Fibroblast of the aortic adventitia (primary cell): ENCODE measurements around the gene MS4A8. TPM values are rescaled to one million over a fixed set of nuclear protein-coding genes. Genes with fewer than 3 reads are reported as not detected.

Source experiments
- DNase-seq: peaks from one replicate; pipeline ENCODE4 v3.0.0-alpha.2; 2010; ENCODE audit warnings: low read depth
- H3K4me3 ChIP-seq: 2 replicates; pipeline ENCODE4 v1.5.1; 2011; ENCODE audit warnings: low read depth, mild to moderate bottlenecking, control low read depth, low read length, moderate library complexity
- total RNA-seq: library from RNA; depleted of rRNA; stranded (reverse); fragments of >200 nt; gene quantifications from 2 replicates; pipeline ENCODE4 v1.2.3, GENCODE V29; 2012; ENCODE audit warnings: low replicate concordance
- TF ChIP-seq, protein P1 (sequence below): IDR thresholded peaks from 2 replicates; pipeline ENCODE4 v1.5.1; 2011; ENCODE audit warnings: mild to moderate bottlenecking, low read length, control low read depth, inconsistent platforms; ENCODE audit not compliant: insufficient read depth

The MS4A8 gene
- total RNA-seq, 1 donor: not detected

DNA sequence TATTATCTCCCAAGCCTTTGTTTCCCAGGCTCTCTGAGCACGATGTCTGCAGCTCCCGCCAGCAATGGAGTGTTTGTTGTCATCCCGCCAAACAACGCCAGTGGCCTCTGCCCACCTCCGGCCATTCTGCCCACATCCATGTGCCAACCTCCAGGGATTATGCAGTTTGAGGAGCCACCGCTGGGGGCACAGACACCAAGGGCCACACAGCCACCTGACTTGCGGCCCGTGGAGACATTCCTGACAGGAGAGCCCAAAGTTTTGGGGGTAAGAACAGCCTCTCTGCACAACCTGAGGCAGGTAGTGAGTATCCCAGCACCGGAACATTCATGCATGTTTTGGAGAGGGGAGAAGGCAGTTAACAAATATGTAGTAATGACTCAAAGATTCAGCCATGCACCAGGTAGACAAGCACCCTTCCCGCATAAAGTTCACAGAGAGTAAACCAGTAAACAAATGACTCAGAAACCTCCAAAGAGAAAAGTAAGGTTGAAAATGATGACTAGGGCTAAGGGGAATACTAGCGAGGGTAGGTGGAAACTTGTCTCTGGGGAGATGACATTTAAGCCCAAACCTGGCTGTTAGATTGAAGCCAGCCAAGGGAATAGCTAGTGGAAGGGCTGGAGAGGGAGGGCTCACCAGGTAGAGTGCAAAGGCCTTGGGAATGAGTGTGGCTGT lies 64.4 kb downstream of the MS4A8 start:
- H3K4me3 ChIP-seq: no peak overlapping the region
- DNase-seq: no peak
- TF ChIP-seq, protein P1, sequence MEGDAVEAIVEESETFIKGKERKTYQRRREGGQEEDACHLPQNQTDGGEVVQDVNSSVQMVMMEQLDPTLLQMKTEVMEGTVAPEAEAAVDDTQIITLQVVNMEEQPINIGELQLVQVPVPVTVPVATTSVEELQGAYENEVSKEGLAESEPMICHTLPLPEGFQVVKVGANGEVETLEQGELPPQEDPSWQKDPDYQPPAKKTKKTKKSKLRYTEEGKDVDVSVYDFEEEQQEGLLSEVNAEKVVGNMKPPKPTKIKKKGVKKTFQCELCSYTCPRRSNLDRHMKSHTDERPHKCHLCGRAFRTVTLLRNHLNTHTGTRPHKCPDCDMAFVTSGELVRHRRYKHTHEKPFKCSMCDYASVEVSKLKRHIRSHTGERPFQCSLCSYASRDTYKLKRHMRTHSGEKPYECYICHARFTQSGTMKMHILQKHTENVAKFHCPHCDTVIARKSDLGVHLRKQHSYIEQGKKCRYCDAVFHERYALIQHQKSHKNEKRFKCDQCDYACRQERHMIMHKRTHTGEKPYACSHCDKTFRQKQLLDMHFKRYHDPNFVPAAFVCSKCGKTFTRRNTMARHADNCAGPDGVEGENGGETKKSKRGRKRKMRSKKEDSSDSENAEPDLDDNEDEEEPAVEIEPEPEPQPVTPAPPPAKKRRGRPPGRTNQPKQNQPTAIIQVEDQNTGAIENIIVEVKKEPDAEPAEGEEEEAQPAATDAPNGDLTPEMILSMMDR: no peak

DNA sequence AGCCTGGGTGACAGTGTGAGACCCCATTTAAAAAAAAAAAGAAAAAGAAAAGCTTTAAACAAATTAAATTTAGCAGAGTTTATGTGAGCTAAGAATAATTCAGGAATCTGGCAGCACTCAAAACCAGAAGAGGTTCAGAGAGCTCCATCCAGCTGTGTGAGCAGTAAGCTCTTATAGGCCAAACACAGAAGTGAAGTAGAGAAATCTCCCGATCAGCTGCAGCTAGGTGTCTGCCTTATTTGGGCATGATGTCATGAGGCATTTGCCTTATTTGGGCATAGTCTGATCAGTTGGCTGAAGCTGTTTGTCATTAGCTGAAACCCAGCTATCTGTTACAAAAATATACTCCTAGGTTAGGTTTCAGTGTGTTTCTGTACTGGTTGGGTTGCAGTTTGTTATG lies 65.5 kb downstream of the MS4A8 start:
- TF ChIP-seq, protein P1: no peak
- DNase-seq: no peak

DNA sequence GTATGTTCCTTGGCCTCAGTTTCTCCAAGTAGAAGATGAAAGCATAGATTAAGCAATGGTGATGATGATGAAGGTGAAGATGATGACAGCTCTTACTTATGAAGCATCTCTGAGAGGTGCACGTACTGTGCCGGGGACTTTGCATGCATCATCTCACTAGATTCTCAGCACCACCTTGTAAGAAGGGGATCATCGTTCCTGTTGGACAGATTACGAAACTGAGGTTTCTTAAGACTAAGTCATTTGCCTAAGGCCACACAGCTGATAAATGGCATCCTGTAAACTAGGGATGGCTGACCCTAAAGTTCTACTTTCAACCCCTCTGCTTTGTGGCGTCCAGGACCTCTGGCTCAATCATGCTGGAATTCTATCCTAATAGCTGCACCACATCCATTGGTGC lies 65.9 kb downstream of the MS4A8 start:
- H3K4me3 ChIP-seq: no peak overlapping the region
- TF ChIP-seq, protein P1: no peak
- no peak for DNase-seq

More for the DNA sequence above, 65.5 kb downstream of the MS4A8 start:
- no peak overlapping the region for H3K4me3 ChIP-seq

Other genes with a start within 250 kb of the MS4A8 start
- 0.25 TPM in 1 of 2 replicates, not detected in the other for gene MS4A1, start 243.8 kb upstream of the MS4A8 start, total RNA-seq
- gene MS4A12, start 206.8 kb upstream of the MS4A8 start, total RNA-seq: not detected in 2 replicates
- gene MS4A13, start 184.2 kb upstream of the MS4A8 start, total RNA-seq: not detected in 2 replicates
- not detected in 2 replicates for gene MS4A18, start 25.1 kb downstream of the MS4A8 start, total RNA-seq
- gene MS4A15, start 57.3 kb downstream of the MS4A8 start, total RNA-seq: not detected in 2 replicates
- gene MS4A10, start 85.7 kb downstream of the MS4A8 start, total RNA-seq: not detected in 2 replicates
- 3.6 and 12.0 TPM in 2 replicates for gene CCDC86, start 142.5 kb downstream of the MS4A8 start, total RNA-seq
- gene PTGDR2, start 156.3 kb downstream of the MS4A8 start, total RNA-seq: not detected in 2 replicates
- gene ZP1, start 167.9 kb downstream of the MS4A8 start, total RNA-seq: not detected in 2 replicates
- 19.5 and 53.1 TPM in 2 replicates for gene PRPF19, start 207.0 kb downstream of the MS4A8 start, total RNA-seq
- 29.3 and 44.1 TPM in 2 replicates for gene TMEM109, start 214.5 kb downstream of the MS4A8 start, total RNA-seq
- 3.7 and 17.9 TPM in 2 replicates for gene TMEM132A, start 224.8 kb downstream of the MS4A8 start, total RNA-seq